RWPE2 (cell line): Measurements from ENCODE around the gene MTERF4.

Experiments used
- ATAC-seq: fragments of 200-7000 bp; cut with Tn5 transposase; 3 replicates; pipeline ENCODE4 v1.9.1; 2021; ENCODE audit warnings: low read depth
- DNase-seq: peaks from one replicate; pipeline ENCODE4 v3.0.0-alpha.2; 2020; ENCODE audit warnings: low spot score
- H3K27ac ChIP-seq: fragments of 450-650 bp; 2 replicates; pipeline ENCODE4 v1.5.1; 2017; ENCODE audit warnings: mild to moderate bottlenecking; ENCODE audit not compliant: poor library complexity, severe bottlenecking
- H3K27me3 ChIP-seq: fragments of 250-450 bp; sonication (Bioruptor Pico); 2 replicates; pipeline ENCODE4 v1.5.1; 2021; ENCODE audit warnings: mild to moderate bottlenecking, moderate library complexity; ENCODE audit not compliant: insufficient read depth, poor library complexity, severe bottlenecking
- H3K36me3 ChIP-seq: fragments of 250-450 bp; sonication (Bioruptor Pico); 2 replicates; pipeline ENCODE4 v1.5.1; 2020; ENCODE audit warnings: low read depth, mild to moderate bottlenecking, moderate library complexity
- H3K4me1 ChIP-seq: fragments of 250-450 bp; sonication (Bioruptor Pico); 2 replicates; pipeline ENCODE4 v1.5.1; 2021; ENCODE audit warnings: mild to moderate bottlenecking, moderate library complexity; ENCODE audit not compliant: insufficient read depth, poor library complexity, severe bottlenecking
- H3K4me3 ChIP-seq: fragments of 250-450 bp; sonication (Bioruptor Pico); 2 replicates; pipeline ENCODE4 v1.5.1; 2021; ENCODE audit warnings: mild to moderate bottlenecking, moderate library complexity; ENCODE audit not compliant: severe bottlenecking
- H3K9me3 ChIP-seq: fragments of 250-450 bp; sonication (Bioruptor Pico); 2 replicates; pipeline ENCODE4 v1.5.1; 2021; ENCODE audit warnings: mild to moderate bottlenecking, moderate library complexity; ENCODE audit not compliant: severe bottlenecking
- CTCF ChIP-seq: fragments of 450-650 bp; IDR thresholded peaks from one replicate; pipeline ENCODE4 v1.5.1; 2017; ENCODE audit warnings: mild to moderate bottlenecking, moderate library complexity; ENCODE audit not compliant: poor library complexity, severe bottlenecking

Gene MTERF4

GRCh38 chr2:241049739-241050623, 52.1 kb downstream of the MTERF4 start:
- H3K4me3 ChIP-seq: no peak overlapping the region
- no peaks in the 10 kb centered on the region for H3K36me3 ChIP-seq

GRCh38 chr2:241048949-241049343, 53.1 kb downstream of the MTERF4 start:
- H3K9me3 ChIP-seq: no peaks in the 10 kb centered on the region
- no peak overlapping the region for H3K4me3 ChIP-seq
- no peaks in the 10 kb centered on the region for H3K36me3 ChIP-seq
- no peak overlapping the region for H3K27ac ChIP-seq
- H3K27me3 ChIP-seq: no peaks in the 10 kb centered on the region
- TF ChIP-seq CTCF: no peak
- DNase-seq: no peak
- no peak for ATAC-seq
- H3K4me1 ChIP-seq: no peaks in the 10 kb centered on the region

More at GRCh38 chr2:241049739-241050623, 52.1 kb downstream of the MTERF4 start:
- ATAC-seq (no peak), DNase-seq (no peak)
- TF ChIP-seq CTCF: no peak
- no peaks in the 10 kb centered on the region for H3K27me3 ChIP-seq
- H3K4me1 ChIP-seq: no peaks in the 10 kb centered on the region
- no peaks in the 10 kb centered on the region for H3K9me3 ChIP-seq
- H3K27ac ChIP-seq: no peak overlapping the region

- H3K27ac ChIP-seq: no peak overlapping the region
- no peak for DNase-seq
- no peaks in the 10 kb centered on the region for H3K4me1 ChIP-seq
- no peaks in the 10 kb centered on the region for H3K9me3 ChIP-seq
- no peak overlapping the region for H3K4me3 ChIP-seq
- no peaks in the 10 kb centered on the region for H3K36me3 ChIP-seq
- ATAC-seq: no peak
- H3K27me3 ChIP-seq: no peaks in the 10 kb centered on the region
- TF ChIP-seq CTCF: no peak
These were observed 53.7 kb downstream of the MTERF4 start for GRCh38 chr2:241048149-241048948.

- TF ChIP-seq CTCF: no peak
- DNase-seq (no peak), ATAC-seq (no peak)
- Histone ChIP-seq H3K36me3 (no peaks in the 10 kb centered on the region), H3K4me3 (no peak overlapping the region), H3K27me3 (no peaks in the 10 kb centered on the region), H3K9me3 (no peaks in the 10 kb centered on the region), H3K27ac (no peak overlapping the region), H3K4me1 (no peaks in the 10 kb centered on the region)
These were observed 54.7 kb downstream of the MTERF4 start for GRCh38 chr2:241047253-241048010.
